ENCODE results near the gene CERS6.
A peak's percentile ranks its signal among the peaks of the same experiment; 100 is the strongest.

CERS6 gene

DNA sequence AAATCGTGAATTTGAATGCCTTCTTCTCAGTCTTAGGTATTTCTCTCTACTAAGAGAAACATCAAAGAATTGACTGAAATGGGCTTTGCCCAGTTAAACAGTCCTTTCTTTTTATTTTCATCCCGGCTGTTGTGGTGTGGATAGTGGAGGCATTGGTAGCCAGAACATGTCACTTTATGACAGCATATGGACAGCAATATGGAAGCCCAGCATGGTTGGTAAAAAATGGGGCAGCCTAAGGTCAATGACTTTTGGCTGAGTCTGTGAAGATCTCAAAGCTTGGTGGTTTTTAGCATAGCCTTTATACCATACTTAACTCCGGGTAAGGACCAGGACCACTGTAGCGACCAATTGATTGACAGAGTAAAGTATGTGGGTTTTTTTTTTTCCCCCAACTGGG lies 3.2 kb downstream of the CERS6 start:
- no peak for DNase-seq (ENCODE audit: low read depth in 2 of 2)
- TF ChIP-seq, protein P1, sequence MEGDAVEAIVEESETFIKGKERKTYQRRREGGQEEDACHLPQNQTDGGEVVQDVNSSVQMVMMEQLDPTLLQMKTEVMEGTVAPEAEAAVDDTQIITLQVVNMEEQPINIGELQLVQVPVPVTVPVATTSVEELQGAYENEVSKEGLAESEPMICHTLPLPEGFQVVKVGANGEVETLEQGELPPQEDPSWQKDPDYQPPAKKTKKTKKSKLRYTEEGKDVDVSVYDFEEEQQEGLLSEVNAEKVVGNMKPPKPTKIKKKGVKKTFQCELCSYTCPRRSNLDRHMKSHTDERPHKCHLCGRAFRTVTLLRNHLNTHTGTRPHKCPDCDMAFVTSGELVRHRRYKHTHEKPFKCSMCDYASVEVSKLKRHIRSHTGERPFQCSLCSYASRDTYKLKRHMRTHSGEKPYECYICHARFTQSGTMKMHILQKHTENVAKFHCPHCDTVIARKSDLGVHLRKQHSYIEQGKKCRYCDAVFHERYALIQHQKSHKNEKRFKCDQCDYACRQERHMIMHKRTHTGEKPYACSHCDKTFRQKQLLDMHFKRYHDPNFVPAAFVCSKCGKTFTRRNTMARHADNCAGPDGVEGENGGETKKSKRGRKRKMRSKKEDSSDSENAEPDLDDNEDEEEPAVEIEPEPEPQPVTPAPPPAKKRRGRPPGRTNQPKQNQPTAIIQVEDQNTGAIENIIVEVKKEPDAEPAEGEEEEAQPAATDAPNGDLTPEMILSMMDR (IDR thresholded peaks at IDR 0.05; ENCODE audit: low read depth, low read length), result no peak
- H3K4me3 ChIP-seq (replicated peaks in 1 of 2; ENCODE audit: low read depth in 2 of 2, low read length in 2 of 2), result no peak overlapping the region

DNA sequence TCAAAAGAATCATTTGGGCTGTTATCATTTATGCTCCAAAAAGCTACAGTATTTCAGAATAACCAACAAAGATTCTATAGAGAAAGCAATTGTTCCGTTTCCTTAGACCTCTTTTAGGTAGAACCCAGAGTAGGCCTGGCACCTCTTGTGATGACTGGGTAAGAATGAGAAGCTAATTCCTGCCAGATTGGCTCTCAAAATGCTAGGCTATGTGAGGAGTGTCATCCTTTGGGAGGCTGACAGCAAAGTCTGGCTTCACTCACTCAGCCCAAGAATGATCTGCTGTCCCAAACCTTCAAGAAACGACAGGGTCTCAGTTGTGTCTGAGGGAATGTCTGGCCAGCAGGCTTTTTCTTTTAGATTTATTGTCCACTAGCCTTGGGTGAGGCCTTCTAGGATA lies 4.5 kb downstream of the CERS6 start:
- DNase-seq (ENCODE audit: low read depth in 2 of 2), result no peak
- no peak overlapping the region for H3K4me3 ChIP-seq (replicated peaks in 1 of 2; ENCODE audit: low read depth in 2 of 2, low read length in 2 of 2)
- TF ChIP-seq, protein P1 (IDR thresholded peaks at IDR 0.05; ENCODE audit: low read depth, low read length), result no peak

DNA sequence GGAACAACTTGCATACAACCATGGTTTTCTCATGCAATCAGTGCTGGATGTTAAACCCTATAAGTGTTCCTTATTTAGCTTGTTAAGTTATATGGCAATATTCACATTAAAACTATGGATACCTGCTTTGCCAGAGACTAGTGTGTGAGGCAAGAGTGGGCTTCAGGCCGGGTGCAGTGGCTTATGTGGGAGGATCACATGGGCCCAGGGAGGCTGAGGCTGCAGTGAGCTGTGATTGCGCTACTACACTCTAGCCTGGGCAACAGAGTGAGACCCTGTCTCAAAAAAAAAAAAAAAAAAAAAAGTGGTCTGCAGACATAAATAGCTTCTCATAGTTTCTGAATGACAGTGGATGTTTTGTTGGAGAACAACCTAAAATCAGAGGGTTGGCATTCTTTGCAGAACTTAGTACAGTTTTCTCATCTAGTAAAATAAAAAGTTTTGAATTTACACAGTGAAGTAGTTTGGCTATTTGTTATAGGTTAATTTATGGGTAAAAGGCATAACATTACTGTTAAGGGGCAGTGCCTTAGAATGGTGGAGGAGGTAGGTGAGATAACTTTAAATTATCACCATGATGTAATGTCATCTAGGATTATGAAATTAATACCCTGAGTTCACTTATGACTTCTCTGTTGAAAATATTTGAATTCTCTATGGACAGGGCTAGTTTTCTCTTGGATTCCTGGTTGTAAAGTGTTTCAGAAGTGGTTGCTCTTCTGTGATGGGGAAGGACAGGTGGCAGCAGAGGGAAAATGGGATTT lies 5.3 kb downstream of the CERS6 start:
- TF ChIP-seq, protein P1 (IDR thresholded peaks at IDR 0.05; ENCODE audit: low read depth, low read length), result no peak
- H3K4me3 ChIP-seq (replicated peaks in 1 of 2; ENCODE audit: low read depth in 2 of 2, low read length in 2 of 2), result no peak overlapping the region
- no peak for DNase-seq (ENCODE audit: low read depth in 2 of 2)

DNA sequence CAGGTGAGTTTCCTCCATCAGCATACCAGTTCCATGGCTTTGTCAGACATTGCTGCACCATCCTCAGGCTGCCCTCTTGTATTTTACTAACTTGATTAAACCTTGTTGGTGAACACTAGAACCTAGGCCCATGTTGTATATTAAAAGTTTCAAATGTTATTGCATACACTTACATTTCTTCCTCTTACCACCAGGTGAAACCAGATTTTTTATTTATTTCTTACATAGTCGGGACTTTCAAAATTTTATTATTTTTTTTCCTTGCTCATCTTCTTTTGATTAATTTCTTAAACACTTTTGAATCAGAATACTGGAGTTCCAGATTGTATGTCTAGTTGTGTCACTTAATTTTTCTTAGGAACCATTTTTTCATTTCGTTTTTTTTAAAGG lies 5.9 kb downstream of the CERS6 start:
- no peak overlapping the region for H3K4me3 ChIP-seq (replicated peaks in 1 of 2; ENCODE audit: low read depth in 2 of 2, low read length in 2 of 2)
- DNase-seq (ENCODE audit: low read depth in 2 of 2), result no peak
- TF ChIP-seq, protein P1 (IDR thresholded peaks at IDR 0.05; ENCODE audit: low read depth, low read length), result no peak

DNA sequence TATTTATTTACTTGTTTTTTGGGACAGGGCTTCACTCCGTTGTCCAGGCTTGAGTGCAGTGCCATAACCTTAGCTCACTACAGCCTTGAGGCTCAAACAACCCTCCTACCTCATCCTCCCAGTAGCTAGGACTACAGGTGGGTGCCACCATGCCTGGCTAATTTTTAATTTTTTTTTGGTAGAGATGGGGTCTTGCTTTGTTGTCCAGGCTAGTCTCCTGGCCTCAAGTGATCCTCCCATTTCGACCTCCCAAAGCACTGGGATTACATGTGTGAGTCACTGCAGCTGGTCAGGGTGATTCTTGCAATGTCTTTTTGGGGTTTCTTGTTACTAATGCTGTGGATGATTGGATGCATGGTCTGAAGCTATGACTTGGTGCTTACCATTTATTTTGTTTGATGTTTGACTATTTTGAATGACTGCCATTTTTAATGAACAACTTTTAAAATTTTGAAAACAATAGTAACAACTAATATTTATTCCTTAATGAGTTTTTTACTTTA lies 6.5 kb downstream of the CERS6 start:
- peak in 1 of 2 donors; percentile 31 for DNase-seq (ENCODE audit: low read depth in 2 of 2)
- TF ChIP-seq, protein P1 (IDR thresholded peaks at IDR 0.05; ENCODE audit: low read depth, low read length), result no peak
- no peak overlapping the region for H3K4me3 ChIP-seq (replicated peaks in 1 of 2; ENCODE audit: low read depth in 2 of 2, low read length in 2 of 2)

DNA sequence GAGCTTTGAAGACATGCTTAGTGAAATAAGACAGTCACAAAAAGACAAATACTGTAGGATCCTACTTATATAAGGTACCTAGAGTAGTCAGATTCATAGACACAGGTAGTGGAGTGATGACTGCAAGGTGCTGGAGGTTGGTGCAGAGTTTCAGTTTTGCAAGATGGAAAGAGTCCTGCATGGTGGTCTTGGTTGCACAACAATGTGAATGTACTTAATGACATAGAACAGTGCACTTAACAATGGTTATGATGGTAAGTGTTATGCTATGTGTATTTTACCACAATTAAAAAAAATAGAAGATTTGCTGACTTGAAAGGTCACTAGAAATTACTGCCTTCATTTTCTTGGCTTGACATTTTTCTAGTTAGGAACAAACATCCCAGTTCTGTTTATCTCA lies 9.5 kb downstream of the CERS6 start:
- no peak overlapping the region for H3K4me3 ChIP-seq (replicated peaks in 1 of 2; ENCODE audit: low read depth in 2 of 2, low read length in 2 of 2)
- DNase-seq (ENCODE audit: low read depth in 2 of 2), result peak in 1 of 2 donors; percentile 38
- TF ChIP-seq, protein P1 (IDR thresholded peaks at IDR 0.05; ENCODE audit: low read depth, low read length), result no peak

All from cardiac fibroblast (primary cell).